GM23248 (cell line): ENCODE data around the gene KRT12.

Experiments
- EZH2 ChIP-seq: fragments of 200-600 bp; sonication (generic); IDR thresholded peaks from 2 replicates; pipeline ENCODE4 v1.6.1; 2018; ENCODE audit warnings: antibody characterized with exemption, mild to moderate bottlenecking; ENCODE audit not compliant: insufficient read depth, poor library complexity, severe bottlenecking
- EZH2phosphoT487 ChIP-seq: fragments of 200-600 bp; sonication (generic); IDR thresholded peaks from 2 replicates; pipeline ENCODE4 v1.6.1; 2018; ENCODE audit warnings: antibody characterized with exemption, moderate library complexity, mild to moderate bottlenecking, low read depth; ENCODE audit not compliant: insufficient read depth

GRCh38 chr17:40878044-40878443, 11.0 kb upstream of the KRT12 start:
- no peak for TF ChIP-seq EZH2
- TF ChIP-seq EZH2phosphoT487 = no peak
